Measurements from ENCODE around the gene CACNA1B.

GRCh38 chr9:137973829-137974416 is 96.3 kb downstream of the CACNA1B start:
- TF ChIP-seq POLR2AphosphoS5 (IDR thresholded peaks at IDR 0.05; ENCODE audit: low read depth, low read length) = no peak
- no peak for TF ChIP-seq TAF1 (IDR thresholded peaks at IDR 0.05; ENCODE audit: low read depth, low read length)

Data from GM12891 (cell line).